NB4 (cell line): ENCODE results near the gene GINS2.

Experiments
- CTCF ChIP-seq: IDR thresholded peaks from one replicate; pipeline ENCODE4 v1.5.1; 2012; ENCODE audit warnings: low read depth, low read length
- MAX ChIP-seq: IDR thresholded peaks from 2 replicates; pipeline ENCODE4 v1.6.1; 2011; ENCODE audit warnings: low read depth, low read length
- MYC ChIP-seq: IDR thresholded peaks from 2 replicates; pipeline ENCODE4 v1.6.1; 2011; ENCODE audit warnings: low read depth, low read length
- POLR2A ChIP-seq: IDR thresholded peaks from 2 replicates; pipeline ENCODE4 v1.6.1; 2011; ENCODE audit warnings: mild to moderate bottlenecking; ENCODE audit not compliant: insufficient read length; ENCODE audit errors: extremely low read depth

GRCh38 chr16:85650844-85651628, 37.7 kb downstream of the GINS2 start:
- TF ChIP-seq CTCF (no peak), POLR2A (no peak), MAX (no peak), MYC (no peak)
